HepG2 (cell line): ENCODE results near the gene MATK.

Experiments
- ATF3 ChIP-seq: sonication (generic); formaldehyde crosslinking; IDR thresholded peaks from 2 replicates; pipeline ENCODE4 v1.4.0; 2020; ENCODE audit warnings: missing genetic modification reagents
- CTCF ChIP-seq: sonication (generic); formaldehyde crosslinking; IDR thresholded peaks from 2 replicates; pipeline ENCODE4 v1.5.0; 2020; ENCODE audit warnings: mild to moderate bottlenecking, missing genetic modification reagents, moderate library complexity
- ETS1 ChIP-seq: sonication (generic); formaldehyde crosslinking; IDR thresholded peaks from 2 replicates; pipeline ENCODE4 v1.4.0; 2020; ENCODE audit warnings: missing genetic modification reagents
- GABPA ChIP-seq, 2 experiments: IDR thresholded peaks; 2 replicates each; pipeline ENCODE4 v1.6.1; 2011 to 2016; ENCODE audit warnings: low read depth in 2 of 2, low read length in 1 of 2, missing biosample characterization in 1 of 2, missing genetic modification characterization in 1 of 2
- MAX ChIP-seq: IDR thresholded peaks from 2 replicates; pipeline ENCODE4 v1.6.1; 2012; ENCODE audit warnings: inconsistent platforms
- MLX ChIP-seq: IDR thresholded peaks from 2 replicates; pipeline ENCODE4 v1.6.1; 2016
- POLR2A ChIP-seq, 2 experiments: IDR thresholded peaks; 2 replicates each; pipeline ENCODE4 v1.6.1; 2011; ENCODE audit warnings: low read depth in 2 of 2, low read length in 2 of 2, mild to moderate bottlenecking in 1 of 2, moderate library complexity in 1 of 2; ENCODE audit not compliant: insufficient read depth in 1 of 2
- POLR2AphosphoS5 ChIP-seq: IDR thresholded peaks from 2 replicates; pipeline ENCODE4 v1.6.1; 2012; ENCODE audit warnings: low read depth, low read length
- SATB2 ChIP-seq: sonication (generic); formaldehyde crosslinking; IDR thresholded peaks from 2 replicates; pipeline ENCODE4 v1.5.0; 2020; ENCODE audit warnings: missing genetic modification reagents
- ZBTB10 ChIP-seq: sonication (generic); formaldehyde crosslinking; IDR thresholded peaks from 2 replicates; pipeline ENCODE4 v1.4.0; 2020; ENCODE audit warnings: missing genetic modification reagents, borderline replicate concordance
- ZNF777 ChIP-seq: sonication (generic); formaldehyde crosslinking; IDR thresholded peaks from 2 replicates; pipeline ENCODE4 v1.4.0; 2020; ENCODE audit warnings: missing genetic modification reagents

- TF ChIP-seq POLR2A (IDR thresholded peaks at IDR 0.05; ENCODE audit: insufficient read depth in 1 of 2, low read depth in 2 of 2, low read length in 2 of 2) (no peak), CTCF (CRISPR knock-in tag) (no peak), MAX (no peak), GABPA (IDR thresholded peaks at IDR 0.05; ENCODE audit: low read depth, low read length) (no peak), GABPA (CRISPR knock-in tag; IDR thresholded peaks at IDR 0.05; ENCODE audit: low read depth) (no peak), SATB2 (CRISPR knock-in tag) (no peak), ZNF777 (no peak), ATF3 (CRISPR knock-in tag) (no peak), ETS1 (no peak), MLX (no peak), POLR2AphosphoS5 (no peak), ZBTB10 (CRISPR knock-in tag) (no peak)
Measured at GRCh38 chr19:3771906-3772455, 14.2 kb downstream of the MATK start, which contains the start of gene RAX2.
